Ectodermal cell (in vitro differentiated cells): ENCODE measurements around the gene CDH4.

Source experiments
- H3K27ac ChIP-seq: 2 replicates; pipeline ENCODE4 v1.7.0; 2013; ENCODE audit warnings: mild to moderate bottlenecking, low read depth, low read length; ENCODE audit not compliant: insufficient read depth, poor library complexity, severe bottlenecking
- H3K27me3 ChIP-seq: 2 replicates; pipeline ENCODE4 v1.7.0; 2013; ENCODE audit warnings: mild to moderate bottlenecking, low read length; ENCODE audit not compliant: insufficient read depth, control insufficient read depth, poor library complexity, severe bottlenecking
- H3K36me3 ChIP-seq: one replicate; pipeline ENCODE4 v1.7.0; 2013; ENCODE audit warnings: low read length; ENCODE audit not compliant: control insufficient read depth, insufficient read depth
- H3K4me1 ChIP-seq: one replicate; pipeline ENCODE4 v1.7.0; 2013; ENCODE audit warnings: low read length; ENCODE audit not compliant: control insufficient read depth, insufficient read depth
- H3K4me3 ChIP-seq: 2 replicates; pipeline ENCODE4 v1.7.0; 2013; ENCODE audit warnings: low read depth, low read length, control low read depth; ENCODE audit not compliant: insufficient read depth
- H3K9me3 ChIP-seq: 2 replicates; pipeline ENCODE4 v1.7.0; 2013; ENCODE audit warnings: mild to moderate bottlenecking, low read length, moderate library complexity; ENCODE audit not compliant: control insufficient read depth
- WGBS, 2 experiments: methylation state at CpG; one replicate each; pipeline ENCODE4 v1.1.7; 2013; ENCODE audit warnings: missing lambda C conversion rate in 2 of 2; 5-methylcytosine and 5-hydroxymethylcytosine counted together

Gene CDH4

GRCh38 chr20:61376541-61377240 lies 124.6 kb downstream of the CDH4 start:
- peaks cover 1% of the 10 kb centered on the region for H3K4me1 ChIP-seq
- H3K9me3 ChIP-seq = no peaks in the 10 kb centered on the region
- H3K36me3 ChIP-seq = no peaks in the 10 kb centered on the region
- 95 to 97% methylated on average over 12 of the region's 12 CpGs for WGBS, 2 experiments
- H3K27ac ChIP-seq = no peak overlapping the region
- no peaks in the 10 kb centered on the region for H3K27me3 ChIP-seq
- no peak overlapping the region for H3K4me3 ChIP-seq

- 90 to 91% methylated on average over 7 of the region's 7 CpGs for WGBS, 2 experiments
Observed at GRCh38 chr20:61378694-61379355, 126.8 kb downstream of the CDH4 start.

GRCh38 chr20:61379898-61380544 lies 128.0 kb downstream of the CDH4 start:
- H3K27ac ChIP-seq = no peak overlapping the region
- H3K9me3 ChIP-seq = no peaks in the 10 kb centered on the region
- H3K4me3 ChIP-seq = no peak overlapping the region
- H3K27me3 ChIP-seq = no peaks in the 10 kb centered on the region
- 94 to 96% methylated on average over 5 to 6 of the region's 6 CpGs for WGBS, 2 experiments
- H3K4me1 ChIP-seq = no peaks in the 10 kb centered on the region
- H3K36me3 ChIP-seq = no peaks in the 10 kb centered on the region

More at GRCh38 chr20:61378694-61379355, 126.8 kb downstream of the CDH4 start:
- no peaks in the 10 kb centered on the region for H3K9me3 ChIP-seq
- H3K36me3 ChIP-seq = no peaks in the 10 kb centered on the region
- no peak overlapping the region for H3K4me3 ChIP-seq
- H3K27ac ChIP-seq = no peak overlapping the region
- no peaks in the 10 kb centered on the region for H3K27me3 ChIP-seq
- no peaks in the 10 kb centered on the region for H3K4me1 ChIP-seq

- Histone ChIP-seq H3K4me1 (no peaks in the 10 kb centered on the region), H3K27me3 (no peaks in the 10 kb centered on the region), H3K4me3 (no peak overlapping the region), H3K36me3 (no peaks in the 10 kb centered on the region), H3K27ac (no peak overlapping the region), H3K9me3 (no peaks in the 10 kb centered on the region)
- 96% methylated on average over 6 to 7 of the region's 7 CpGs for WGBS, 2 experiments
Observed at GRCh38 chr20:61380545-61380915, 128.5 kb downstream of the CDH4 start.

- Histone ChIP-seq H3K9me3 (no peaks in the 10 kb centered on the region), H3K4me3 (no peak overlapping the region), H3K27ac (no peak overlapping the region), H3K27me3 (no peaks in the 10 kb centered on the region), H3K36me3 (no peaks in the 10 kb centered on the region), H3K4me1 (no peaks in the 10 kb centered on the region)
- 94 to 96% methylated on average over 3 of the region's 3 CpGs for WGBS, 2 experiments
Observed at GRCh38 chr20:61382194-61382593, 130.1 kb downstream of the CDH4 start.

GRCh38 chr20:61385296-61385695 lies 133.2 kb downstream of the CDH4 start:
- Histone ChIP-seq H3K27me3 (no peaks in the 10 kb centered on the region), H3K4me1 (peaks cover 5% of the 10 kb centered on the region), H3K27ac (no peak overlapping the region), H3K9me3 (no peaks in the 10 kb centered on the region), H3K36me3 (no peaks in the 10 kb centered on the region), H3K4me3 (no peak overlapping the region)
- 95 to 97% methylated on average over 11 of the region's 11 CpGs for WGBS, 2 experiments

GRCh38 chr20:61385731-61386130 lies 133.7 kb downstream of the CDH4 start:
- H3K4me3 ChIP-seq = no peak overlapping the region
- H3K9me3 ChIP-seq = no peaks in the 10 kb centered on the region
- H3K27ac ChIP-seq = no peak overlapping the region
- H3K4me1 ChIP-seq = peaks cover 5% of the 10 kb centered on the region
- WGBS, 2 experiments = 94 to 95% methylated on average over 10 of the region's 10 CpGs
- no peaks in the 10 kb centered on the region for H3K36me3 ChIP-seq
- H3K27me3 ChIP-seq = no peaks in the 10 kb centered on the region

GRCh38 chr20:61387204-61387953 lies 135.3 kb downstream of the CDH4 start:
- H3K4me3 ChIP-seq = no peak overlapping the region
- H3K4me1 ChIP-seq = peaks cover 11% of the 10 kb centered on the region
- H3K9me3 ChIP-seq = no peaks in the 10 kb centered on the region
- WGBS, 2 experiments = 41 to 42% methylated on average over 13 of the region's 13 CpGs
- no peaks in the 10 kb centered on the region for H3K36me3 ChIP-seq
- H3K27me3 ChIP-seq = no peaks in the 10 kb centered on the region
- no peak overlapping the region for H3K27ac ChIP-seq

GRCh38 chr20:61387954-61388348 lies 135.9 kb downstream of the CDH4 start:
- WGBS, 2 experiments = 77 to 81% methylated on average over 7 of the region's 7 CpGs
- H3K27ac ChIP-seq = no peak overlapping the region
- peaks cover 11% of the 10 kb centered on the region for H3K4me1 ChIP-seq
- no peak overlapping the region for H3K4me3 ChIP-seq
- no peaks in the 10 kb centered on the region for H3K9me3 ChIP-seq
- no peaks in the 10 kb centered on the region for H3K27me3 ChIP-seq
- no peaks in the 10 kb centered on the region for H3K36me3 ChIP-seq

GRCh38 chr20:61389077-61389476 lies 137.0 kb downstream of the CDH4 start:
- Histone ChIP-seq H3K4me3 (no peak overlapping the region), H3K27ac (no peak overlapping the region), H3K27me3 (no peaks in the 10 kb centered on the region), H3K4me1 (peaks cover 11% of the 10 kb centered on the region), H3K9me3 (no peaks in the 10 kb centered on the region), H3K36me3 (no peaks in the 10 kb centered on the region)
- WGBS, 2 experiments = 94% methylated on average over 10 of the region's 10 CpGs
